Subcutaneous abdominal adipose tissue (tissue), 5 donors: ENCODE results near the gene EFS.

ENCODE experiments used
- H3K27ac ChIP-seq: one replicate; pipeline ENCODE4 v1.7.0; 2013; ENCODE audit warnings: low read depth, mild to moderate bottlenecking, inconsistent platforms, low read length, moderate library complexity
- H3K27me3 ChIP-seq, 5 donors: one replicate each; pipeline ENCODE4 v1.7.0; 2013; ENCODE audit warnings: low read length in 5 of 5, inconsistent platforms in 1 of 5; ENCODE audit not compliant: control insufficient read depth in 5 of 5, insufficient read depth in 4 of 5
- H3K36me3 ChIP-seq, 5 donors: one replicate each; pipeline ENCODE4 v1.7.0; 2013; ENCODE audit warnings: low read length in 5 of 5; ENCODE audit not compliant: control insufficient read depth in 5 of 5, insufficient read depth in 5 of 5
- H3K4me1 ChIP-seq, 5 donors: one replicate each; pipeline ENCODE4 v1.7.0; 2013; ENCODE audit warnings: low read length in 5 of 5, mild to moderate bottlenecking in 3 of 5, moderate library complexity in 1 of 5; ENCODE audit not compliant: control insufficient read depth in 5 of 5, insufficient read depth in 5 of 5
- H3K4me3 ChIP-seq, 5 donors: one replicate each; pipeline ENCODE4 v1.7.0; 2013; ENCODE audit warnings: low read length in 5 of 5, low read depth in 1 of 5
- H3K9ac ChIP-seq, 5 donors: one replicate each; pipeline ENCODE4 v1.7.0; 2013; ENCODE audit warnings: low read length in 5 of 5, mild to moderate bottlenecking in 4 of 5, moderate library complexity in 3 of 5
- H3K9me3 ChIP-seq, 5 donors: one replicate each; pipeline ENCODE4 v1.7.0; 2013; ENCODE audit warnings: low read length in 5 of 5; ENCODE audit not compliant: control insufficient read depth in 5 of 5
- donor health status: healthy.
- donor health status: healthy.
- donor health status: healthy.
- donor health status: healthy.
- donor health status: healthy.

Gene EFS

DNA sequence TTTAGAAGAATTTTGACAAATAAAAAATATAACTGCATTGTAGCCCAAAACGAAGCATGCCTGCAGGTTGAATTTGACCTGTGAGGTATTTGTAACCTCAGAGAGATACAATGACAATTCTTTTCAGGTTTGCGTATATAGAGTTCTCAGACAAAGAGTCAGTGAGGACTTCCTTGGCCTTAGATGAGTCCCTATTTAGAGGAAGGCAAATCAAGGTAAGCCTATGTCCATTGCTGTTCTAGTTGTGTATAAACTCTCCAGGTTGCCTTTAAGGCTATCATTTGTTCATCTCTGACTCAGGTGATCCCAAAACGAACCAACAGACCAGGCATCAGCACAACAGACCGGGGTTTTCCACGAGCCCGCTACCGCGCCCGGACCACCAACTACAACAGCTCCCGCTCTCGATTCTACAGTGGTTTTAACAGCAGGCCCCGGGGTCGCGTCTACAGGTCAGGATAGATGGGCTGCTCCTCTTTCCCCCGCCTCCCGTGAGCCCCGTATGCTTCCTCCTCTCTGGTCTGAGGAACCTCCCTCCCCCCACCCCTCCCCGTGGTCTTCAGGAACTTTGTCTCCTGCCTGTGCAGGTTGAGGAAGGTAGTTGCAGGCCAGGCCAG is 41.0 kb downstream of the EFS start:
- no peak overlapping the region for H3K9ac ChIP-seq

DNA sequence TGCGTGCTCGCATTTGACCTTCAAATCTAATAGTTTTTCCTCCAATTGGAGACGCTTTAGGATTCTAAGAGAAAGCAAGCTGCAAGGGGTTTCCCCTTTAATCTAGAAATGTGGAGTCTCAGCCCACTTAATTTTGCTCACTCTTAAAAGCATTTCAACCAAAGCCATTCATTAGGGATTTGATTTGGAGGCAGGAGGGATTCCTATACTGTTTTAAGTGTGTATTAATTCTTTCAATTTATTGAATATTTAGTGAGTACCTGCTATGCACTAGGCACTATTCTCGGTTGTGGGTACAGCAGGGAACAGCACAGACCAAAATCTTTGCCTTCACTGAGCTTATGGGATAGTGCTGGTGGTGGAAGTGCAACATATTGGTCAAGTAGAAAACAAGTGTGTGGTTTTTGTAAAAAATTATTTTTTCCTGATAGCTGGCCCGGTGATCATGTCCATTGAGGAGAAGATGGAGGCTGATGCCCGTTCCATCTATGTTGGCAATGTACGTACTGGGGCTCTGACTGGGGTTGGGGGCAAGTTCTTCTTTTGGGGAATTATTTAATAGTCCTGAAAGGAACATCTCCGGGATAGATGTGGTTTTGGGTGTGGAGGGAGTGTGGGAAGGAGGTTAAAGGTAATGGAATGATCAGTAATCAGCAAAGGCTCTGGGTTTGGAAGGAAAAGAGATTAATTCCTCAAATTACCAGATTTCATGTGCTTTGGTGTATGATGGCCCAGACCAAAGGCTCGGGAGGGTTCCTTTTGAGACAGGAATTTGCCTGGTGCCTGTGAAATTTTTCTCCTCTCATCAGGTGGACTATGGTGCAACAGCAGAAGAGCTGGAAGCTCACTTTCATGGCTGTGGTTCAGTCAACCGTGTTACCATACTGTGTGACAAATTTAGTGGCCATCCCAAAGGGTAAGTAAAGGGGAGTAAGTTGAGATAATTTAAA is 42.1 kb downstream of the EFS start:
- Histone ChIP-seq H3K9ac (peak overlapping the region; percentile 76 to 93 (median 82)), H3K36me3 (peaks cover 15 to 29% (median 24%) of the 10 kb centered on the region in 5 donors), H3K9me3 (no peaks in the 10 kb centered on the region), H3K27ac (peak overlapping the region; percentile 81), H3K4me1 (peaks cover 2 to 25% (median 24%) of the 10 kb centered on the region in 5 donors), H3K4me3 (peak overlapping the region; percentile 80 to 93 (median 81)), H3K27me3 (peaks cover 0 to 2% (median 0%) of the 10 kb centered on the region in 5 donors)

More for the DNA sequence above, 41.0 kb downstream of the EFS start:
- no peak overlapping the region for H3K4me3 ChIP-seq
- H3K27ac ChIP-seq = no peak overlapping the region
- peaks cover 0 to 2% (median 0%) of the 10 kb centered on the region in 5 donors for H3K27me3 ChIP-seq
- no peaks in the 10 kb centered on the region for H3K9me3 ChIP-seq
- H3K4me1 ChIP-seq = peaks cover 2 to 25% (median 24%) of the 10 kb centered on the region in 5 donors
- H3K36me3 ChIP-seq = peaks cover 15 to 29% (median 24%) of the 10 kb centered on the region in 5 donors

DNA sequence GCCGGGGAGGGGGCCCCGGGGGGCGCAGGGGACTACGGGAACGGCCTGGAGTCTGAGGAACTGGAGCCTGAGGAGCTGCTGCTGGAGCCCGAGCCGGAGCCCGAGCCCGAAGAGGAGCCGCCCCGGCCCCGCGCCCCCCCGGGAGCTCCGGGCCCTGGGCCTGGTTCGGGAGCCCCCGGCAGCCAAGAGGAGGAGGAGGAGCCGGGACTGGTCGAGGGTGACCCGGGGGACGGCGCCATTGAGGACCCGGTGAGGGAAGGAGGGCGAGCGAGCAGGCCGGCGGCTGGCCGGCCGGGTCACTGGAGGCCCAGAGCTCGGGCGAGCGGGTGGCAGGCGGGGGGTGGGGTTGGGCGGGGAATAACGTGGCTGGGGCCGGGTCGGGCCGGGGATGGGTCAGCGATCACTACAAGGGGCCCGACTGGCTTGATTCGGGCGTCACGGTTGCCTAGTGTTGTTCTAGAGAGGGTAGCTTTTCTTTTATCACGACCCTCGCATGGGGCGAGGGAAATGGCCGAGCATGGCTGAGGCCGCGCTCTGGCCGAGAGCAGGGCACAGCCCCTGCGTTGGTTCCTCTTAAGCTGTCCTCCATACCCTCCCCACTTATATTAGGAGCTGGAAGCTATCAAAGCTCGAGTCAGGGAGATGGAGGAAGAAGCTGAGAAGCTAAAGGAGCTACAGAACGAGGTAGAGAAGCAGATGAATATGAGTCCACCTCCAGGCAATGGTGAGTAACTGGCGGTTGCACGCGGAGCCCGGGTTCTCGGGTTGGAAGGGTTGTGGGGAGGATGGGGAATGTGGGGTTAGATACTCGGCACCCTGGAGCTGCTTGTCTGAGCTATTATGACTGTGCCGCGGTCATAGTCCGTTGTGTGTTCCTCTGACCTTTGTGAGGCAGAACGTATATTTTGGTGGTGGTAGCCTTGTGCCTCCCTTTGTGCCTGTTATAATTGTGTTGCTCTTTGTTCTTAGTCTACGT is 43.1 kb downstream of the EFS start:
- Histone ChIP-seq H3K27me3 (peaks cover 0 to 2% (median 0%) of the 10 kb centered on the region in 5 donors), H3K9me3 (no peaks in the 10 kb centered on the region), H3K4me1 (peaks cover 2 to 25% (median 24%) of the 10 kb centered on the region in 5 donors), H3K9ac (peak overlapping the region; percentile 76 to 93 (median 82)), H3K4me3 (peak overlapping the region; percentile 80 to 93 (median 81)), H3K27ac (peak overlapping the region; percentile 81), H3K36me3 (peaks cover 15 to 31% (median 24%) of the 10 kb centered on the region in 5 donors)

DNA sequence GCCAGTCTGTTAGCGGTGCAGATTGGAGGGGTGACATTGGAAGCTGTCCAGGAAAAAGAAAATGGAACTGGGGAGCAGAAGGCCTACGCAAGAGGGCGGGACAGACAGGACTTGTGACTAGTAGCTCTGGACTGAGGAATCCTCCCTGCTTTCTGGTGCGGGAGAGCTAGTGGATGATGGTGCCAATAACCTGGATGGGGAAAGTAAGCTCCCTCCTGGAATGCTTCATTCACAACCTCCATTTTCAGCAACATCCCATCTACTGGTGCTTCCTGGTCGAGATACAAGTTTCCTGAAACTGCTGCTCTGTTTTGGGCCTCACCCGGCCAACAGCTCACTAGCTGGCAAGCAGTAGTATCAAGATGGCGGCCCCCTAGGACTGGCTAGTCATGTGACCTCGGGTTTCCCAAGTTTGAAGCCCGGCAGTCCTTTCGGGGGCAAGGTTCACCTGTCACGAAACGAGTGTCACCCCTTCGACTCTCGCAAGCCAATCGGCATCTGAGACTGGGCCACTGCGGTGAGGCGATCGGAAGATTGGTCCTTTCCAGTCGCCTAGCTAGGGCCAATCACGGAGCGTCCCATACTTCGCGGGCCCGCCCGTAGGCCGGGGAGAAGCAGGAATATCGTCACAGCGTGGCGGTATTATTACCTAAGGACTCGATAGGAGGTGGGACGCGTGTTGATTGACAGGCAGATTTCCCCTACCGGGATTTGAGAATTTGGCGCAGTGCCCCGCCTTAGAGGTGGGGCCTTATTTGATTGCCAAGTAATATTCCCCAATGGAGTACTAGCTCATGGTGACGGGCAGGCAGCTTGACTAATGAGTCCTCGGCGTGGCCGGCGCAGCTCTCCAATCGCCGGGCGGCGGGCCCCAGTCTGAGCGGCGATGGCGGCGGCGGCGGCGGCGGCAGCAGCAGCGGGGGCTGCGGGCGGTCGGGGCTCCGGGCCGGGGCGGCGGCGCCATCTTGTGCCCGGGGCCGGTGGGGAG is 44.1 kb downstream of the EFS start, which contains the start of gene PABPN1:
Gene PABPN1 (plus strand): TSS at position 874 of the 988 bp plus-strand sequence. CDS start 13 bp downstream, at position 887.
- Histone ChIP-seq H3K27ac (peak within 1 kb of the TSS; percentile 97), H3K27me3 (peaks cover 0 to 2% (median 0%) of the 10 kb centered on the region in 5 donors), H3K36me3 (peaks cover 13 to 31% (median 24%) of the 10 kb centered on the region in 5 donors), H3K4me3 (peak within 1 kb of the TSS; percentile 80 to 93 (median 81)), H3K9ac (peak within 1 kb of the TSS; percentile 76 to 93 (median 82)), H3K4me1 (peaks cover 2 to 25% (median 24%) of the 10 kb centered on the region in 5 donors), H3K9me3 (no peaks in the 10 kb centered on the region)

DNA sequence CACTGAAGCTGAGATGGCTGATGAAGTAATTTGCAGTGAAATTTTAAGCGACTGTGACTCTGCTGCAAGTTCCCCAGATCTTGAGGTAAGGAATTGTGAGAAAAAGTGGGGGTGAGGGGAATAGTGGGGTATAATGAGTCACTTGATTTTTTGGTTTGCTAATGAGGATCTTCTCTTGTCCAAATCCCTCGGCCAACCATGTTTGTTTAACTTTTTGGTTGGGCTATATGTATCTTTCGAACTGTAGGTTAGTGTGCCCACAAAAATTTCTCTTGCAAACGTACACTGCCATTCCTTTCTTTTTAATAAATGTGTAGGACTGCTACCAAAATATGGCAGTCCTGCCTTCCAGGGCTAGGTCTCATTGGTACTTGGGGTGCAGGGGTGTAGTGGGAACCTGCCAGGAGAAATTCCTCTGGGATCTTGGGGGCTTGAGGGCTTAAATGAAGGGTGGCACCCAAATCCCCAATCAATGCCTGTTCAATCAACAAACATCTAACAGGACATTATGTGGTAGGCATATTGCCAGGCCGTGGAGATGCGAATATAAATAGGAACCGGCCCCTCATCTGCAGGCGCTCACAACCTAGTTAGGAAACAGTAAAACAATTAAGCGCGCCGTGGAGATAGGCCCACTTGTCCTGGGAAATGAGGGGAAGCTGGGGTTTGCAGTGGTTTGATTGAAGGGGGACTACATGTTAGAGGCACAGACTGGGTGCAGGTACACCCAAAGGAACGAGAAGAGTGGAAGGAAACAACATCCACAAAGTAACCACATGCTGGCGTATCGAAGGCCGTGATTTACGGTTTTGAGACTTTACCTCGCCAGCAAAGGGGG is 45.0 kb downstream of the EFS start:
- H3K4me3 ChIP-seq = peak overlapping the region; percentile 53 to 79 (median 69)
- peaks cover 2 to 25% (median 24%) of the 10 kb centered on the region in 5 donors for H3K4me1 ChIP-seq
- H3K36me3 ChIP-seq = peaks cover 13 to 23% (median 19%) of the 10 kb centered on the region in 5 donors
- peak overlapping the region; percentile 97 for H3K27ac ChIP-seq
- H3K9me3 ChIP-seq = no peaks in the 10 kb centered on the region
- peak overlapping the region; percentile 7 to 82 (median 64) for H3K9ac ChIP-seq
- H3K27me3 ChIP-seq = peaks cover 0 to 2% (median 0%) of the 10 kb centered on the region in 5 donors

DNA sequence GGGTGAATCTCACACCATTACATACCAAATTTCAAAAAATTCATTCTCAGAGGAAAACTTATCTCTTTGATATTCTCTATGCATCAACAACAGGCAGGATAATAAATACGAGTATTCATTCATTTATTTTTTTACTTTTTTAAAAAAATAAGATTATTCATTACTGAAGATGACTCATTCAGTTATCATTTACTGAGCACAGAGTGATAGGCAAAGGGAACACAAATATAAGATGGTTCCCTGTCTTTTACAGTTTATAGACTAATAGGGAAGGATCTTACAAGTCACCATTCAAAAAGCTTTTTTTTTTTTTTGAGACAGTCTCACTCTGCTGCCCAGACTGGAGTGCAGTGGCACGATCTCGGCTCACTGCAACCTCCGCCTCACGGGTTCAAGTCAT is 48.7 kb downstream of the EFS start:
- Histone ChIP-seq H3K27me3 (peaks cover 0 to 2% (median 0%) of the 10 kb centered on the region in 5 donors), H3K36me3 (peaks cover 0 to 5% (median 5%) of the 10 kb centered on the region in 5 donors), H3K9ac (no peak overlapping the region), H3K27ac (no peak overlapping the region), H3K4me1 (peaks cover 0 to 10% (median 7%) of the 10 kb centered on the region in 5 donors), H3K4me3 (no peak overlapping the region), H3K9me3 (no peaks in the 10 kb centered on the region)

DNA sequence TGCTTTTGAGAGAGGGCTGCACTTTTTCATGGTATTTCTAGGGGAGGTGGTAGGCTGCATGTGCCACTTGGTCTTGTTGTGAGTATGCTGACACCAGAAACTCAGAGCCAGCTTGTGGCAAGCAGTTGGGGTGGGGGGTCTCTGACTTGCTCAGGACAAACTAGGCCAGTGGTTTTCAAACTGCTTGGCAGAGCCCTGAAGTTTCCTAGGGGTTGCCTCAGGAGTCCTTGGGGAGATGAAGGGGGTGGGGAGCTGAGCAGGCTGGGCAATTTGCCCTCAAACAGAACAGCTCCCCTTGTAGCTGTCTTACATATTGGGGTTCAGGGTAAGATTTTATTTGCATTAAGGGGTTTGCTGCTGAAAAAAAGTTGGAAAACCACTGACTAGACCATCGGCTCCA is 54.4 kb downstream of the EFS start:
- Histone ChIP-seq H3K4me1 (peaks cover 14 to 51% (median 47%) of the 10 kb centered on the region in 5 donors), H3K9me3 (no peaks in the 10 kb centered on the region), H3K36me3 (peaks cover 5 to 30% (median 25%) of the 10 kb centered on the region in 5 donors), H3K27me3 (no peaks in the 10 kb centered on the region), H3K27ac (no peak overlapping the region), H3K9ac (peak overlapping the region in 1 of 5 donors; percentile 39), H3K4me3 (no peak overlapping the region)
